OCI-LY3 (cell line): ENCODE data around the gene B4GALT4.

Experiments used
- EZH2phosphoT487 ChIP-seq: fragments of 200-600 bp; shearing (Covaris generic); IDR thresholded peaks from 2 replicates; pipeline ENCODE4 v1.6.1; 2018; ENCODE audit warnings: antibody characterized with exemption, mixed run types, low read depth
- TF ChIP-seq, protein P1 (sequence below): fragments of 200-600, 300-600 bp; sonication (generic); IDR thresholded peaks from 2 replicates; pipeline ENCODE4 v1.5.1; 2014; ENCODE audit warnings: antibody characterized with exemption, low read length, low read depth

DNA sequence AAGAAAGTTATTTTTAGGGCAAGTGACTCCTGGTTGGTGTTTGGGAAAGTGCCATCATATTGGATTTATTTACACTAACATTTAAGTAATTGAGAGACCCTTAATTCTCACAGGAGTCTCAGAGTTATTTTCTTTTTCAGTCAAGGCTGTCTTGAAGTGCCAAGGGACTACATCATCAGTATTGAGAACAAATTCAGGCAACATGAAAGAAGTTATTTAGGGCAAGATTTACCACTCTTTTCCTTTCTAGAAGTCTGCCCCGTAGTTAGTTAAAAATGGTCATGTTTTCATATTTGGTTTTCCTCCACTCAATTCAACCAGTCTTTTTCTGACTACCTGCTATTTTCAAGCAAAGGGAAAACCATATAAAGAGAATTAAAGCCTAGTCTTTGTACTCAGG is 6.1 kb downstream of the B4GALT4 start:
- TF ChIP-seq, protein P1, sequence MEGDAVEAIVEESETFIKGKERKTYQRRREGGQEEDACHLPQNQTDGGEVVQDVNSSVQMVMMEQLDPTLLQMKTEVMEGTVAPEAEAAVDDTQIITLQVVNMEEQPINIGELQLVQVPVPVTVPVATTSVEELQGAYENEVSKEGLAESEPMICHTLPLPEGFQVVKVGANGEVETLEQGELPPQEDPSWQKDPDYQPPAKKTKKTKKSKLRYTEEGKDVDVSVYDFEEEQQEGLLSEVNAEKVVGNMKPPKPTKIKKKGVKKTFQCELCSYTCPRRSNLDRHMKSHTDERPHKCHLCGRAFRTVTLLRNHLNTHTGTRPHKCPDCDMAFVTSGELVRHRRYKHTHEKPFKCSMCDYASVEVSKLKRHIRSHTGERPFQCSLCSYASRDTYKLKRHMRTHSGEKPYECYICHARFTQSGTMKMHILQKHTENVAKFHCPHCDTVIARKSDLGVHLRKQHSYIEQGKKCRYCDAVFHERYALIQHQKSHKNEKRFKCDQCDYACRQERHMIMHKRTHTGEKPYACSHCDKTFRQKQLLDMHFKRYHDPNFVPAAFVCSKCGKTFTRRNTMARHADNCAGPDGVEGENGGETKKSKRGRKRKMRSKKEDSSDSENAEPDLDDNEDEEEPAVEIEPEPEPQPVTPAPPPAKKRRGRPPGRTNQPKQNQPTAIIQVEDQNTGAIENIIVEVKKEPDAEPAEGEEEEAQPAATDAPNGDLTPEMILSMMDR: no peak
- TF ChIP-seq EZH2phosphoT487: no peak
